HEK293 (cell line): ENCODE data around the gene ADSS1.

Experiments used
- CTCF ChIA-PET: fragments of 350-600 bp; formaldehyde crosslinking; extraction: SDS; loops from one replicate; lab custom pipeline; 2021; ENCODE audit warnings: antibody characterized with exemption; lab: Yijun Ruan, JAX
- POLR2A ChIA-PET: fragments of 300-600 bp; formaldehyde crosslinking; extraction: SDS; loops from one replicate; lab custom pipeline; 2020; ENCODE audit warnings: antibody characterized with exemption, inconsistent platforms; lab: Yijun Ruan, JAX
- H3K27ac ChIP-seq: fragments of 200-500 bp; sonication (Bioruptor generic); 2 replicates; pipeline ENCODE4 v1.5.1; 2014; ENCODE audit warnings: low read depth, low read length, control low read depth, inconsistent platforms; ENCODE audit errors: extremely low read depth
- H3K36me3 ChIP-seq, 2 experiments: fragments of 200-500 bp in 1 of 2; sonication (Bioruptor generic) in 1 of 2; 1 replicate in 1 of 2; 2 replicates in 1 of 2; pipeline ENCODE4 v1.5.1; 2014 to 2017; ENCODE audit warnings: inconsistent platforms in 2 of 2, low read length in 2 of 2; ENCODE audit not compliant: control insufficient read depth in 2 of 2, insufficient read depth in 1 of 2
- H3K4me1 ChIP-seq: fragments of 200-500 bp; sonication (Bioruptor generic); 2 replicates; pipeline ENCODE4 v1.5.1; 2014; ENCODE audit warnings: mild to moderate bottlenecking, low read length, inconsistent platforms; ENCODE audit not compliant: control insufficient read depth, insufficient read depth
- H3K4me3 ChIP-seq: 2 replicates; pipeline ENCODE4 v1.5.1; 2011; ENCODE audit warnings: low read depth, mild to moderate bottlenecking, control low read depth, low read length, moderate library complexity
- H3K9me3 ChIP-seq: fragments of 200-500 bp; sonication (Bioruptor generic); 2 replicates; pipeline ENCODE4 v1.5.1; 2014; ENCODE audit warnings: low read depth, low read length, inconsistent platforms; ENCODE audit not compliant: control insufficient read depth, insufficient read depth
- BCL11A ChIP-seq: fragments of 450-650 bp; formaldehyde crosslinking; IDR thresholded peaks from 2 replicates; pipeline ENCODE4 v1.5.1; 2016; ENCODE audit warnings: low read depth, missing biosample characterization, missing genetic modification characterization
- GLIS1 ChIP-seq: fragments of 450-650 bp; formaldehyde crosslinking; IDR thresholded peaks from 2 replicates; pipeline ENCODE4 v1.5.1; 2016; ENCODE audit warnings: missing biosample characterization, missing genetic modification characterization
- SP2 ChIP-seq: fragments of 450-650 bp; formaldehyde crosslinking; IDR thresholded peaks from 2 replicates; pipeline ENCODE4 v1.5.1; 2016; ENCODE audit warnings: missing biosample characterization, missing genetic modification characterization
- ZNF175 ChIP-seq: fragments of 450-650 bp; formaldehyde crosslinking; IDR thresholded peaks from 2 replicates; pipeline ENCODE4 v1.5.1; 2016; ENCODE audit warnings: missing biosample characterization, missing genetic modification characterization
- ZNF2 ChIP-seq: fragments of 450-650 bp; formaldehyde crosslinking; IDR thresholded peaks from 2 replicates; pipeline ENCODE4 v1.5.1; 2016; ENCODE audit warnings: missing biosample characterization, missing genetic modification characterization
- ZNF202 ChIP-seq: fragments of 450-650 bp; formaldehyde crosslinking; IDR thresholded peaks from 2 replicates; pipeline ENCODE4 v1.5.1; 2016; ENCODE audit warnings: missing biosample characterization, missing genetic modification characterization, borderline replicate concordance
- ZNF221 ChIP-seq: fragments of 450-650 bp; formaldehyde crosslinking; IDR thresholded peaks from 2 replicates; pipeline ENCODE4 v1.5.1; 2017; ENCODE audit warnings: missing biosample characterization, missing genetic modification characterization, borderline replicate concordance
- ZNF266 ChIP-seq: fragments of 450-650 bp; formaldehyde crosslinking; IDR thresholded peaks from 2 replicates; pipeline ENCODE4 v1.5.1; 2016; ENCODE audit warnings: missing biosample characterization, missing genetic modification characterization, low read depth
- ZNF335 ChIP-seq: fragments of 450-650 bp; formaldehyde crosslinking; conservative IDR thresholded peaks from 2 replicates; pipeline ENCODE4 v1.5.1; 2016; ENCODE audit warnings: missing biosample characterization, missing genetic modification characterization
- ZNF37A ChIP-seq: fragments of 450-650 bp; IDR thresholded peaks from 2 replicates; pipeline ENCODE4 v1.5.1; 2018; ENCODE audit warnings: missing biosample characterization, missing genetic modification characterization
- ZNF404 ChIP-seq: fragments of 450-650 bp; formaldehyde crosslinking; IDR thresholded peaks from 2 replicates; pipeline ENCODE4 v1.5.1; 2017; ENCODE audit warnings: missing biosample characterization, missing genetic modification characterization
- ZNF521 ChIP-seq: fragments of 450-650 bp; formaldehyde crosslinking; IDR thresholded peaks from 2 replicates; pipeline ENCODE4 v1.5.1; 2017; ENCODE audit warnings: missing biosample characterization, mild to moderate bottlenecking, missing genetic modification characterization
- ZNF549 ChIP-seq: fragments of 450-650 bp; IDR thresholded peaks from 2 replicates; pipeline ENCODE4 v1.5.1; 2018; ENCODE audit warnings: missing biosample characterization, missing genetic modification characterization, mild to moderate bottlenecking, inconsistent platforms, moderate library complexity
- ZNF600 ChIP-seq: fragments of 450-650 bp; formaldehyde crosslinking; IDR thresholded peaks from 2 replicates; pipeline ENCODE4 v1.5.1; 2016; ENCODE audit warnings: missing biosample characterization, missing genetic modification characterization
- ZNF660 ChIP-seq: fragments of 450-650 bp; IDR thresholded peaks from 2 replicates; pipeline ENCODE4 v1.5.1; 2018; ENCODE audit warnings: missing biosample characterization, mild to moderate bottlenecking, missing genetic modification characterization
- ZNF785 ChIP-seq: fragments of 450-650 bp; formaldehyde crosslinking; IDR thresholded peaks from 2 replicates; pipeline ENCODE4 v1.5.1; 2016; ENCODE audit warnings: missing biosample characterization, missing genetic modification characterization
- ZXDB ChIP-seq: fragments of 450-650 bp; formaldehyde crosslinking; IDR thresholded peaks from 2 replicates; pipeline ENCODE4 v1.5.1; 2016; ENCODE audit warnings: missing biosample characterization, missing genetic modification characterization
- TF ChIP-seq, protein P1 (sequence below): fragments of 450-650 bp; formaldehyde crosslinking; IDR thresholded peaks from 2 replicates; pipeline ENCODE4 v1.5.1; 2016; ENCODE audit warnings: missing biosample characterization, missing genetic modification characterization
- TF ChIP-seq, protein P2 (sequence below): fragments of 450-650 bp; formaldehyde crosslinking; IDR thresholded peaks from 2 replicates; pipeline ENCODE4 v1.5.1; 2016; ENCODE audit warnings: missing biosample characterization, missing genetic modification characterization
- TF ChIP-seq, protein P3 (sequence below): fragments of 450-650 bp; formaldehyde crosslinking; IDR thresholded peaks from 2 replicates; pipeline ENCODE4 v1.5.1; 2017; ENCODE audit warnings: missing biosample characterization, mild to moderate bottlenecking, missing genetic modification characterization, moderate library complexity
- TF ChIP-seq, protein P4 (sequence below): fragments of 450-650 bp; formaldehyde crosslinking; IDR thresholded peaks from 2 replicates; pipeline ENCODE4 v1.5.1; 2016; ENCODE audit warnings: missing biosample characterization, missing genetic modification characterization
- TF ChIP-seq, protein P5 (sequence below): fragments of 450-650 bp; formaldehyde crosslinking; IDR thresholded peaks from 2 replicates; pipeline ENCODE4 v1.5.1; 2016; ENCODE audit warnings: missing biosample characterization, missing genetic modification characterization
- TF ChIP-seq, protein P6 (sequence below): fragments of 450-650 bp; formaldehyde crosslinking; IDR thresholded peaks from 2 replicates; pipeline ENCODE4 v1.5.1; 2016; ENCODE audit warnings: missing biosample characterization, missing genetic modification characterization
- TF ChIP-seq, protein P7 (sequence below): fragments of 450-650 bp; formaldehyde crosslinking; IDR thresholded peaks from 2 replicates; pipeline ENCODE4 v1.5.1; 2016; ENCODE audit warnings: missing biosample characterization, missing genetic modification characterization

The ADSS1 gene

DNA sequence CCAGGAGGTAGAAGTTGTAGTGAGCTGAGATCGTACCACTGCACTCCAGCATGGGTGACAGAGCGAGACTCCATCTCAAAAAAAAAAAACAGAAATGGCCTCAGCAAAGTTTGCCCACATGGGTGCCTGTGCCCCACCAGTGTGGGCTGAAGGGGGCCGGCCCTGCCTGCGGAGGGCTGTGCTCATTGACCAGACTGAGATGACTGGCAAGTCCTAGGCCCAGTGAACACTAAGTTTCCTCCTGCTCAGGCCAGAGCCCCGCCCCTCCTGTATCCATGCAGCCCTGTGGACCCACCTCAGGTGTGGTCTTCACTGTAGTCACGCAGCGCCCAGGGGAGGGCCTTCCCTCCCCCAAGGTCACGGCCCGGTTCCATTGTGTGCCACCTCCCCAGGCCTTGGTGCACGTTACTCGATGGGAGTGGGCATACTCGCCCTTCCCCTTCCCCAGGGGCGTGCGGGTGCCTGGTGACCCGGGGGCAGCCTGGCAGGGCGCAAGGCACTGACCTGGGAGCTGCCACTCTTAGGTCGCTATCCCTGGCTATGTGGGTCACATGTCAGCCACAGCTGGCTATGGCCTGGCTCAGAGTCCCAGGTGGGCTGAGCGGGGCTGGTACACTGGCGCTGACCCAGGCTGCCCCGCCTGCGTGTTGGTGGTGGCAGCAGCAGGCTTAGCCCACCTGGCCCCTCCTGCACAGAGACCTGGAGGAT lies 18.5 kb upstream of the ADSS1 start:
- POLR2A ChIA-PET = no interaction called here
- no peaks in the 10 kb centered on the region for H3K9me3 ChIP-seq
- no peak overlapping the region for H3K4me3 ChIP-seq
- CTCF ChIA-PET = no interaction called here
- peaks cover 5 to 68% of the 10 kb centered on the region in 2 experiments; a peak in 2 of 3 replicates for H3K36me3 ChIP-seq
- no peak overlapping the region for H3K27ac ChIP-seq
- no peaks in the 10 kb centered on the region for H3K4me1 ChIP-seq
- TF ChIP-seq, protein P1, sequence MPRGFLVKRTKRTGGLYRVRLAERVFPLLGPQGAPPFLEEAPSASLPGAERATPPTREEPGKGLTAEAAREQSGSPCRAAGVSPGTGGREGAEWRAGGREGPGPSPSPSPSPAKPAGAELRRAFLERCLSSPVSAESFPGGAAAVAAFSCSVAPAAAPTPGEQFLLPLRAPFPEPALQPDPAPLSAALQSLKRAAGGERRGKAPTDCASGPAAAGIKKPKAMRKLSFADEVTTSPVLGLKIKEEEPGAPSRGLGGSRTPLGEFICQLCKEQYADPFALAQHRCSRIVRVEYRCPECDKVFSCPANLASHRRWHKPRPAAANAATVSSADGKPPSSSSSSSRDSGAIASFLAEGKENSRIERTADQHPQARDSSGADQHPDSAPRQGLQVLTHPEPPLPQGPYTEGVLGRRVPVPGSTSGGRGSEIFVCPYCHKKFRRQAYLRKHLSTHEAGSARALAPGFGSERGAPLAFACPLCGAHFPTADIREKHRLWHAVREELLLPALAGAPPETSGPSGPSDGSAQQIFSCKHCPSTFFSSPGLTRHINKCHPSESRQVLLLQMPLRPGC (tag by site-specific recombination) = no peak
- TF ChIP-seq GLIS1 (tag by site-specific recombination) = no peak
- TF ChIP-seq ZNF660 (tag by site-specific recombination) = no peak
- TF ChIP-seq, protein P2, sequence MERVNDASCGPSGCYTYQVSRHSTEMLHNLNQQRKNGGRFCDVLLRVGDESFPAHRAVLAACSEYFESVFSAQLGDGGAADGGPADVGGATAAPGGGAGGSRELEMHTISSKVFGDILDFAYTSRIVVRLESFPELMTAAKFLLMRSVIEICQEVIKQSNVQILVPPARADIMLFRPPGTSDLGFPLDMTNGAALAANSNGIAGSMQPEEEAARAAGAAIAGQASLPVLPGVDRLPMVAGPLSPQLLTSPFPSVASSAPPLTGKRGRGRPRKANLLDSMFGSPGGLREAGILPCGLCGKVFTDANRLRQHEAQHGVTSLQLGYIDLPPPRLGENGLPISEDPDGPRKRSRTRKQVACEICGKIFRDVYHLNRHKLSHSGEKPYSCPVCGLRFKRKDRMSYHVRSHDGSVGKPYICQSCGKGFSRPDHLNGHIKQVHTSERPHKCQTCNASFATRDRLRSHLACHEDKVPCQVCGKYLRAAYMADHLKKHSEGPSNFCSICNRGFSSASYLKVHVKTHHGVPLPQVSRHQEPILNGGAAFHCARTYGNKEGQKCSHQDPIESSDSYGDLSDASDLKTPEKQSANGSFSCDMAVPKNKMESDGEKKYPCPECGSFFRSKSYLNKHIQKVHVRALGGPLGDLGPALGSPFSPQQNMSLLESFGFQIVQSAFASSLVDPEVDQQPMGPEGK = no peak
- TF ChIP-seq, protein P3, sequence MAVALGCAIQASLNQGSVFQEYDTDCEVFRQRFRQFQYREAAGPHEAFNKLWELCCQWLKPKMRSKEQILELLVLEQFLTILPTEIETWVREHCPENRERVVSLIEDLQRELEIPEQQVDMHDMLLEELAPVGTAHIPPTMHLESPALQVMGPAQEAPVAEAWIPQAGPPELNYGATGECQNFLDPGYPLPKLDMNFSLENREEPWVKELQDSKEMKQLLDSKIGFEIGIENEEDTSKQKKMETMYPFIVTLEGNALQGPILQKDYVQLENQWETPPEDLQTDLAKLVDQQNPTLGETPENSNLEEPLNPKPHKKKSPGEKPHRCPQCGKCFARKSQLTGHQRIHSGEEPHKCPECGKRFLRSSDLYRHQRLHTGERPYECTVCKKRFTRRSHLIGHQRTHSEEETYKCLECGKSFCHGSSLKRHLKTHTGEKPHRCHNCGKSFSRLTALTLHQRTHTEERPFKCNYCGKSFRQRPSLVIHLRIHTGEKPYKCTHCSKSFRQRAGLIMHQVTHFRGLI (tag by site-specific recombination) = no peak
- no peak for TF ChIP-seq ZNF785 (tag by site-specific recombination)
- TF ChIP-seq, protein P4, sequence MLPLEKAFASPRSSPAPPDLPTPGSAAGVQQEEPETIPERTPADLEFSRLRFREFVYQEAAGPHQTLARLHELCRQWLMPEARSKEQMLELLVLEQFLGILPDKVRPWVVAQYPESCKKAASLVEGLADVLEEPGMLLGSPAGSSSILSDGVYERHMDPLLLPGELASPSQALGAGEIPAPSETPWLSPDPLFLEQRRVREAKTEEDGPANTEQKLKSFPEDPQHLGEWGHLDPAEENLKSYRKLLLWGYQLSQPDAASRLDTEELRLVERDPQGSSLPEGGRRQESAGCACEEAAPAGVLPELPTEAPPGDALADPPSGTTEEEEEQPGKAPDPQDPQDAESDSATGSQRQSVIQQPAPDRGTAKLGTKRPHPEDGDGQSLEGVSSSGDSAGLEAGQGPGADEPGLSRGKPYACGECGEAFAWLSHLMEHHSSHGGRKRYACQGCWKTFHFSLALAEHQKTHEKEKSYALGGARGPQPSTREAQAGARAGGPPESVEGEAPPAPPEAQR = no peak
- TF ChIP-seq, protein P5, sequence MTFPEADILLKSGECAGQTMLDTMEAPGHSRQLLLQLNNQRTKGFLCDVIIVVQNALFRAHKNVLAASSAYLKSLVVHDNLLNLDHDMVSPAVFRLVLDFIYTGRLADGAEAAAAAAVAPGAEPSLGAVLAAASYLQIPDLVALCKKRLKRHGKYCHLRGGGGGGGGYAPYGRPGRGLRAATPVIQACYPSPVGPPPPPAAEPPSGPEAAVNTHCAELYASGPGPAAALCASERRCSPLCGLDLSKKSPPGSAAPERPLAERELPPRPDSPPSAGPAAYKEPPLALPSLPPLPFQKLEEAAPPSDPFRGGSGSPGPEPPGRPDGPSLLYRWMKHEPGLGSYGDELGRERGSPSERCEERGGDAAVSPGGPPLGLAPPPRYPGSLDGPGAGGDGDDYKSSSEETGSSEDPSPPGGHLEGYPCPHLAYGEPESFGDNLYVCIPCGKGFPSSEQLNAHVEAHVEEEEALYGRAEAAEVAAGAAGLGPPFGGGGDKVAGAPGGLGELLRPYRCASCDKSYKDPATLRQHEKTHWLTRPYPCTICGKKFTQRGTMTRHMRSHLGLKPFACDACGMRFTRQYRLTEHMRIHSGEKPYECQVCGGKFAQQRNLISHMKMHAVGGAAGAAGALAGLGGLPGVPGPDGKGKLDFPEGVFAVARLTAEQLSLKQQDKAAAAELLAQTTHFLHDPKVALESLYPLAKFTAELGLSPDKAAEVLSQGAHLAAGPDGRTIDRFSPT (tag by site-specific recombination) = peak; percentile 21; the same call in 1 of the 2 replicates
- no peak for TF ChIP-seq ZNF221 (tag by site-specific recombination)
- no peak for TF ChIP-seq ZNF549 (tag by site-specific recombination)
- TF ChIP-seq ZNF521 (tag by site-specific recombination) = no peak
- no peak for TF ChIP-seq ZNF266 (tag by site-specific recombination)
- peak; percentile 44 for TF ChIP-seq SP2 (tag by site-specific recombination)
- no peak for TF ChIP-seq ZNF600 (tag by site-specific recombination)
- no peak for TF ChIP-seq ZNF175 (tag by site-specific recombination)
- TF ChIP-seq ZNF335 (tag by site-specific recombination) = no peak
- TF ChIP-seq ZNF2 (tag by site-specific recombination) = no peak
- TF ChIP-seq, protein P6, sequence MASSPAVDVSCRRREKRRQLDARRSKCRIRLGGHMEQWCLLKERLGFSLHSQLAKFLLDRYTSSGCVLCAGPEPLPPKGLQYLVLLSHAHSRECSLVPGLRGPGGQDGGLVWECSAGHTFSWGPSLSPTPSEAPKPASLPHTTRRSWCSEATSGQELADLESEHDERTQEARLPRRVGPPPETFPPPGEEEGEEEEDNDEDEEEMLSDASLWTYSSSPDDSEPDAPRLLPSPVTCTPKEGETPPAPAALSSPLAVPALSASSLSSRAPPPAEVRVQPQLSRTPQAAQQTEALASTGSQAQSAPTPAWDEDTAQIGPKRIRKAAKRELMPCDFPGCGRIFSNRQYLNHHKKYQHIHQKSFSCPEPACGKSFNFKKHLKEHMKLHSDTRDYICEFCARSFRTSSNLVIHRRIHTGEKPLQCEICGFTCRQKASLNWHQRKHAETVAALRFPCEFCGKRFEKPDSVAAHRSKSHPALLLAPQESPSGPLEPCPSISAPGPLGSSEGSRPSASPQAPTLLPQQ = peak; percentile 21; the same call in 1 of the 2 replicates
- TF ChIP-seq ZXDB (tag by site-specific recombination) = no peak
- TF ChIP-seq ZNF37A (tag by site-specific recombination) = no peak
- TF ChIP-seq, protein P7, sequence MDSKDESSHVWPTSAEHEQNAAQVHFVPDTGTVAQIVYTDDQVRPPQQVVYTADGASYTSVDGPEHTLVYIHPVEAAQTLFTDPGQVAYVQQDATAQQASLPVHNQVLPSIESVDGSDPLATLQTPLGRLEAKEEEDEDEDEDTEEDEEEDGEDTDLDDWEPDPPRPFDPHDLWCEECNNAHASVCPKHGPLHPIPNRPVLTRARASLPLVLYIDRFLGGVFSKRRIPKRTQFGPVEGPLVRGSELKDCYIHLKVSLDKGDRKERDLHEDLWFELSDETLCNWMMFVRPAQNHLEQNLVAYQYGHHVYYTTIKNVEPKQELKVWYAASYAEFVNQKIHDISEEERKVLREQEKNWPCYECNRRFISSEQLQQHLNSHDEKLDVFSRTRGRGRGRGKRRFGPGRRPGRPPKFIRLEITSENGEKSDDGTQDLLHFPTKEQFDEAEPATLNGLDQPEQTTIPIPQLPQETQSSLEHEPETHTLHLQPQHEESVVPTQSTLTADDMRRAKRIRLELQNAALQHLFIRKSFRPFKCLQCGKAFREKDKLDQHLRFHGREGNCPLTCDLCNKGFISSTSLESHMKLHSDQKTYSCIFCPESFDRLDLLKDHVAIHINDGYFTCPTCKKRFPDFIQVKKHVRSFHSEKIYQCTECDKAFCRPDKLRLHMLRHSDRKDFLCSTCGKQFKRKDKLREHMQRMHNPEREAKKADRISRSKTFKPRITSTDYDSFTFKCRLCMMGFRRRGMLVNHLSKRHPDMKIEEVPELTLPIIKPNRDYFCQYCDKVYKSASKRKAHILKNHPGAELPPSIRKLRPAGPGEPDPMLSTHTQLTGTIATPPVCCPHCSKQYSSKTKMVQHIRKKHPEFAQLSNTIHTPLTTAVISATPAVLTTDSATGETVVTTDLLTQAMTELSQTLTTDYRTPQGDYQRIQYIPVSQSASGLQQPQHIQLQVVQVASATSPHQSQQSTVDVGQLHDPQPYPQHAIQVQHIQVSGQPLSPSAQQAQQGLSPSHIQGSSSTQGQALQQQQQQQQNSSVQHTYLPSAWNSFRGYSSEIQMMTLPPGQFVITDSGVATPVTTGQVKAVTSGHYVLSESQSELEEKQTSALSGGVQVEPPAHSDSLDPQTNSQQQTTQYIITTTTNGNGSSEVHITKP (tag by site-specific recombination) = peak; percentile 73
- TF ChIP-seq ZNF202 (tag by site-specific recombination) = no peak
- TF ChIP-seq ZNF404 (tag by site-specific recombination) = no peak
- no peak for TF ChIP-seq BCL11A (tag by site-specific recombination)
